ENCODE results near the gene NFATC2. TPM values are rescaled to one million over a fixed set of nuclear protein-coding genes. Genes with fewer than 3 reads are reported as not detected.

Gene NFATC2
- total and polyA plus RNA-seq, 2 of the 4 experiments (the other 2 are of a cell fraction) = 0.18 to 0.38 TPM

DNA sequence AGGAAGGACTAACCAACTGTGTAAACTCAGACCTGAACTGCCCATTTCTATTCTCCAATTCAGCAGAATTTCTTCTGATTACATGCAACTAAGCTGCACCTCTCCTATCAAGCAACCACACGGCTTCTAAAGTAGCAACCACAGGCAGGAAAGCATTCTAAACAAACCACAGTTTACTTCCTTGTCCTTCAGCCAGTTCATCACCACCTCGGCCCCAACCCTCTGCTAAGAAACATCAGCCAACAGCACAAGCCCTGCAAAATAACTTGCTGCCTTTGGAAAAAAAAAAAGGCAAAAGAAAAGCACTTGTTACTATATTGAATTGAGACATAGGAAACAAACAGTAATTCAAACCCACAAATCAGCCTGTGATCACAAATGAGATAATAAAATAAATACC, 140.3 kb downstream of the NFATC2 start:
- no peak overlapping the region for H2AFZ ChIP-seq (replicated peaks; ENCODE audit: low read length, poor library complexity)
- WGBS, 2 experiments (ENCODE audit: extremely low coverage in 2 of 2, insufficient read length in 1 of 2) = 17% methylated on average over 1 of the region's 2 CpGs; no CpG with 5 or more reads in 1 of the 2 experiments
- H3K23ac ChIP-seq (ENCODE audit: low read depth, low read length) = no peak overlapping the region
- no peak overlapping the region for H3K27ac ChIP-seq (ENCODE audit: insufficient read depth, low read length)
- CTCF ChIA-PET = no interaction called here
- no peak overlapping the region for H2BK15ac ChIP-seq (ENCODE audit: low read depth, low read length)
- POLR2A ChIA-PET (ENCODE audit: unreplicated experiment) = no interaction called here
- no peaks in the 10 kb centered on the region for H4K20me1 ChIP-seq (ENCODE audit: insufficient read depth, low read length)
- no peak overlapping the region for H3K4ac ChIP-seq (ENCODE audit: low read depth, low read length)
- H3K56ac ChIP-seq (ENCODE audit: extremely low read depth, insufficient read depth, low read length) = no peak overlapping the region
- no peak overlapping the region for H2BK120ac ChIP-seq (ENCODE audit: low read depth, low read length)
- peak; percentile 81 for ATAC-seq (ENCODE audit: low read depth)
- H4K8ac ChIP-seq (ENCODE audit: low read depth in 2 of 2, low read length in 2 of 2) = no peak overlapping the region
- no peaks in the 10 kb centered on the region for H3K27me3 ChIP-seq (ENCODE audit: control insufficient read depth, insufficient read depth, low read length)
- no peak overlapping the region for H3K18ac ChIP-seq (ENCODE audit: low read depth, low read length)
- H3K4me2 ChIP-seq (ENCODE audit: low read depth, low read length) = no peak overlapping the region; the same call in 1 of the 2 replicates
- no peak overlapping the region for H3K9ac ChIP-seq (ENCODE audit: low read depth, low read length)
- no peak overlapping the region for H2AK9ac ChIP-seq (replicated peaks; ENCODE audit: low read depth, low read length, poor library complexity)
- no peaks in the 10 kb centered on the region for H3K79me1 ChIP-seq (ENCODE audit: low read depth in 1 of 2, low read length in 2 of 2)
- peak; percentile 71 for DNase-seq
- H2BK5ac ChIP-seq (ENCODE audit: low read depth, low read length, poor library complexity, severe bottlenecking) = no peak overlapping the region
- H3K4me1 ChIP-seq (ENCODE audit: control insufficient read depth, insufficient read depth, low read length) = peaks cover 3% of the 10 kb centered on the region
- H2BK20ac ChIP-seq (ENCODE audit: low read depth, low read length) = no peak overlapping the region
- intact Hi-C loops (cut with micrococcal nuclease) (loop anchor here (5.0 kb wide), 1 partner anchor 480 kb away; no protein-coding TSS in a partner anchor), in situ Hi-C loops (cut with MboI; ENCODE audit: low sequenced_read_pairs) (no loop called here), dilution Hi-C loops (cut with HindIII; ENCODE audit: low sequenced_read_pairs, unreplicated experiment) (loop anchor here (25.0 kb wide), 1 partner anchor 185 kb away; no protein-coding TSS in a partner anchor)
- H2AK5ac ChIP-seq (ENCODE audit: low read depth, low read length) = no peak overlapping the region
- TF ChIP-seq MXI1 (IDR thresholded peaks at IDR 0.05; ENCODE audit: borderline replicate concordance, low read depth, low read length) = no peak
- no peaks in the 10 kb centered on the region for H3K9me3 ChIP-seq (ENCODE audit: control insufficient read depth, insufficient read depth, low read length)
- H3K9me1 ChIP-seq (ENCODE audit: insufficient read depth, low read length) = peaks cover 17% of the 10 kb centered on the region; the same call in 1 of the 2 replicates
- H4K5ac ChIP-seq (ENCODE audit: low read depth, low read length) = no peak overlapping the region
- no TSS peak for BruUV-seq (replicated peaks)
- H3K36me3 ChIP-seq (ENCODE audit: control insufficient read depth, insufficient read depth, low read length) = no peaks in the 10 kb centered on the region
- H4K91ac ChIP-seq (ENCODE audit: insufficient read depth, low read depth, low read length) = no peak overlapping the region
- H3K14ac ChIP-seq (replicated peaks; ENCODE audit: low read depth, low read length) = no peak overlapping the region
- H3K4me3 ChIP-seq (ENCODE audit: insufficient read depth, low read depth, low read length) = no peak overlapping the region

Measured in IMR-90 (cell line).